Ovary (tissue), 9 donors: ENCODE results near the gene SLIT1. TPM values are rescaled to one million over a fixed set of nuclear protein-coding genes. Genes with fewer than 3 reads are reported as not detected.

Experiments
- DNase-seq, 5 donors: peaks; one replicate each; pipeline ENCODE4 v3.0.0-alpha.2; 2019 to 2020
- H3K27ac ChIP-seq, 2 donors: fragments of 200-600 bp; one replicate each; pipeline versions ENCODE4 v1.5.1 to v1.8.0; 2019 to 2022
- H3K27me3 ChIP-seq: fragments of 200-600 bp; one replicate; pipeline ENCODE4 v1.8.0; 2022
- H3K36me3 ChIP-seq: fragments of 200-600 bp; sonication (generic); one replicate; pipeline ENCODE4 v1.5.1; 2019
- H3K4me1 ChIP-seq: one replicate; pipeline ENCODE4 v1.8.1; 2013; ENCODE audit warnings: mild to moderate bottlenecking, moderate library complexity; ENCODE audit not compliant: insufficient read depth
- H3K4me3 ChIP-seq: fragments of 200-600 bp; sonication (generic); one replicate; pipeline ENCODE4 v1.5.1; 2017
- H3K9me3 ChIP-seq, 2 donors: fragments of 200-600 bp in 1 of 2; sonication (generic) in 1 of 2; one replicate each; pipeline versions ENCODE4 v1.5.1 to v1.8.1; 2013 to 2019; ENCODE audit warnings: mild to moderate bottlenecking in 1 of 2, moderate library complexity in 1 of 2
- EP300 ChIP-seq: sonication (generic); formaldehyde crosslinking; IDR thresholded peaks from one replicate; pipeline ENCODE4 v1.6.1; 2017; ENCODE audit warnings: antibody characterized with exemption
- POLR2A ChIP-seq: fragments of 450-650 bp; IDR thresholded peaks from one replicate; pipeline ENCODE4 v1.6.1; 2017; ENCODE audit warnings: antibody characterized with exemption, mild to moderate bottlenecking, moderate library complexity
- WGBS, 3 donors: extraction: QIAGEN DNeasy Blood & Tissue Kit in 1 of 3; methylation state at CpG; one replicate each; pipeline versions ENCODE4 v1.1.5 to v1.1.7; 2013 to 2017; 5-methylcytosine and 5-hydroxymethylcytosine counted together
- intact Hi-C, 4 donors: fragments of 100-400 bp; cut with DNase I; formaldehyde crosslinking; loops; one replicate each; pipeline versions ENCODE4 v1.11.0 to v1.15.1; 2022 to 2023
- polyA plus RNA-seq, 2 donors: library from polyadenylated mRNA; stranded (reverse); fragments of 200-250 nt in 1 of 2; fragments of 350-450 nt in 1 of 2; fragmentation: Illumina TruSeq in 1 of 2; extraction: RNeasy Lipid Tissue Mini Kit (QIAGEN cat#74804) in 1 of 2; gene quantifications; one replicate each; pipeline ENCODE4 v1.2.3, GENCODE V29; 2013 to 2014
- total RNA-seq, 7 donors: library from RNA; depleted of rRNA in 2 of 7; stranded (reverse); fragments of >200 nt in 2 of 7; fragmentation: NEBNext Ultra II Directional in 3 of 7; extraction: Animal tissue kit (Norgen Biotek cat#: 25700) in 3 of 7; gene quantifications; one replicate each; pipeline versions ENCODE4 v1.1.0 to v1.2.4, GENCODE V29; 2016 to 2023
- TF ChIP-seq, protein P1 (sequence below), 3 donors: fragments of 450-650 bp in 2 of 3; fragments of 200-600 bp in 1 of 3; IDR thresholded peaks; one replicate each; pipeline versions ENCODE4 v1.5.1 to v1.8.0; 2016 to 2022; ENCODE audit warnings: antibody characterized with exemption in 3 of 3, mild to moderate bottlenecking in 1 of 3
- donor health status: DM: no; HTN: no; CAD: no; lungs with moderate emphysema.
- donor health status: DM: no; HTN: no; CAD: no.
- donor health status: Bipolar disorder and iron deficiency.
- donor health status: DM: yes; HTN: yes; CAD: no.
- donor health status: DM: no; HTN: no; CAD: no.
- donor health status: DM: yes; HTN: yes; CAD: no.

The SLIT1 gene
- total and polyA plus RNA-seq, 9 donors, result under 0.01 to 0.62 (median 0.25) TPM

GRCh38 chr10:97076781-97077180, 109.0 kb downstream of the SLIT1 start:
- no peak for DNase-seq
- Histone ChIP-seq H3K9me3 (no peaks in the 10 kb centered on the region), H3K4me3 (no peak overlapping the region), H3K36me3 (no peaks in the 10 kb centered on the region), H3K27me3 (no peaks in the 10 kb centered on the region), H3K4me1 (no peaks in the 10 kb centered on the region), H3K27ac (no peak overlapping the region)
- intact Hi-C loops, result loop anchor here in 1 of 4 donors (10.0 kb wide), 1 partner anchor 138 kb away; no protein-coding TSS in a partner anchor
- 57 to 74% (median 65%) methylated on average over 6 of the region's 6 CpGs for WGBS, 3 donors
- no peak for TF ChIP-seq POLR2A
- TF ChIP-seq EP300, result no peak
- TF ChIP-seq, protein P1, sequence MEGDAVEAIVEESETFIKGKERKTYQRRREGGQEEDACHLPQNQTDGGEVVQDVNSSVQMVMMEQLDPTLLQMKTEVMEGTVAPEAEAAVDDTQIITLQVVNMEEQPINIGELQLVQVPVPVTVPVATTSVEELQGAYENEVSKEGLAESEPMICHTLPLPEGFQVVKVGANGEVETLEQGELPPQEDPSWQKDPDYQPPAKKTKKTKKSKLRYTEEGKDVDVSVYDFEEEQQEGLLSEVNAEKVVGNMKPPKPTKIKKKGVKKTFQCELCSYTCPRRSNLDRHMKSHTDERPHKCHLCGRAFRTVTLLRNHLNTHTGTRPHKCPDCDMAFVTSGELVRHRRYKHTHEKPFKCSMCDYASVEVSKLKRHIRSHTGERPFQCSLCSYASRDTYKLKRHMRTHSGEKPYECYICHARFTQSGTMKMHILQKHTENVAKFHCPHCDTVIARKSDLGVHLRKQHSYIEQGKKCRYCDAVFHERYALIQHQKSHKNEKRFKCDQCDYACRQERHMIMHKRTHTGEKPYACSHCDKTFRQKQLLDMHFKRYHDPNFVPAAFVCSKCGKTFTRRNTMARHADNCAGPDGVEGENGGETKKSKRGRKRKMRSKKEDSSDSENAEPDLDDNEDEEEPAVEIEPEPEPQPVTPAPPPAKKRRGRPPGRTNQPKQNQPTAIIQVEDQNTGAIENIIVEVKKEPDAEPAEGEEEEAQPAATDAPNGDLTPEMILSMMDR (IDR thresholded peaks at IDR 0.05), result no peak

DNA sequence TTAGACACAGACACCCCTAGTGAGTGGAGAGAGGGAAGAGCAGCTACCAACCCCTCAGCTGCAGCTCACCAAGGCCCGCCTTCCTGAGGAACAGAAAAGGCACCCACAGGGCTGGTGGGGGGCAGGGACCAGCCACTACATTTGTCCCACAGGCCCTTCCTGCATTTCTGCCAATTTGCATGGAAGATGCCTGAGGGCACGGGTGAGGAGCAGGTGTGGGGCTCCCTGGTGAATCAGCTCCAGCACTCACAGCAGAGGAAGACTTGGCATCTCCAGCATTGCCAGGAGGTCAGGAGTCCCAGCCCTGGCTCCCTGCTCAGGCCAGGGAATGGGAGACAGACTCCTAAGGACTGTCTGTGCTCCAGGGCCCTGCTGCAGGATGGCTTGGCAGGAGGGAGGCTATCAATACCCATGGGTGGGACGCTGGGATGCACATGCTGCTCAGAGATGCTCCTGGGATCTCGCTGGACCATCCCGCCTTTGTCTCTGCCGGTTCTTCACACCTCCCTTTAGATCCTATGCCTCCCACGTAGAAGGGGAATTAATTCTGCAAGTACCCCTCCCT, 109.7 kb downstream of the SLIT1 start:
- H3K27me3 ChIP-seq, result no peaks in the 10 kb centered on the region
- intact Hi-C loops, result loop anchor here in 1 of 4 donors (10.0 kb wide), 1 partner anchor 139 kb away; no protein-coding TSS in a partner anchor
- 82 to 88% (median 85%) methylated on average over 7 of the region's 7 CpGs for WGBS, 3 donors

GRCh38 chr10:97075421-97075820, 110.3 kb downstream of the SLIT1 start:
- 74 to 88% (median 82%) methylated on average over 7 of the region's 7 CpGs for WGBS, 3 donors
- DNase-seq, result no peak
- Histone ChIP-seq H3K9me3 (no peaks in the 10 kb centered on the region), H3K4me1 (no peaks in the 10 kb centered on the region), H3K4me3 (no peak overlapping the region), H3K36me3 (no peaks in the 10 kb centered on the region), H3K27me3 (no peaks in the 10 kb centered on the region), H3K27ac (no peak overlapping the region)
- TF ChIP-seq, protein P1 (IDR thresholded peaks at IDR 0.05), result no peak
- no peak for TF ChIP-seq EP300
- no peak for TF ChIP-seq POLR2A
- intact Hi-C loops, result loop anchor here in 1 of 4 donors (10.0 kb wide), 1 partner anchor 139 kb away; no protein-coding TSS in a partner anchor

More for the DNA sequence above, 109.7 kb downstream of the SLIT1 start:
- Histone ChIP-seq H3K27ac (no peak overlapping the region), H3K4me3 (no peak overlapping the region), H3K36me3 (no peaks in the 10 kb centered on the region), H3K4me1 (no peaks in the 10 kb centered on the region), H3K9me3 (no peaks in the 10 kb centered on the region)
- no peak for DNase-seq
- TF ChIP-seq EP300 (no peak), POLR2A (no peak)
- TF ChIP-seq, protein P1 (IDR thresholded peaks at IDR 0.05), result no peak

DNA sequence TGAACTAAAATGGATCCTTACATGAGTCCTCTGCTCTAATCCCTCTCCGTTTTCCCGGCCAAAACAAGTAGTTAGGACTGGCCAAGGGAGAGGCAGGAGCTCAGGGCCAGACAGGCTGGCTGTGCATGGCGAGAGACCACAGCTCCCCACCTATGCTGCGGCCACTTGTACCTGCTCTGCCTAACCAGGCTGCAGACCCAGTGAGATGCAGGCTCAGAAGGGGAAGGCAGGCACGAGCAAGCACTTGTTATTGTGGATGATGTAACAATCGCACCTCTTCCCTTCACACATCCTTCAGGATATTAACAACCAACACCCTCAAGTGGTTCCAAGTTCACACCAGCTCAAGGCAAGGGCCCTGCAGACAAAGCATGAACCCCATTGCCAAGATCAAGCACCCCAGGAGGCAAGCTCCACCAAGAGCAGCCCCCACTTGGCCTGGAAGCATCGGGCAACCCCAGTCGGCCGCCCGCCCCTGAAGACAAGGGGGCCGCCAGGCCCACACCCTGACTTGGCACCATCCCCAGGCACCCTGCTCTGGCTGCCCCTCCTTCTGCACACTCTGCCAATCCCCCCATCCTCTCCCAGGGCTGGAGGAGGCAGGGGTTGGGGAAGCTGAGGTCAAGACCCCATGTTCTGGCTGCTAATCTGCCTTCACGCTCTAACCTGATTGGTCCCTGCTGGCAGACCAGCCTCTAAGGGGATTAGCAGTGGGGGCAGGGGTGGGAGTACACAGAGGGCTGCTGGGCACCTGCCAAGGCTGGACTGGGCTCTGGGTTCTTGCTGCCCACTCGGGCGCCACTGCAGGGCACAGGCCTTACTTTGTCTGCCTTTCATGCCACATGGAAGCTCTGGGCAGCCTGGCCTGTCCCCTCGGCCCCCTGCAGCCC, 111.3 kb downstream of the SLIT1 start:
- Histone ChIP-seq H3K27me3 (no peaks in the 10 kb centered on the region), H3K4me1 (no peaks in the 10 kb centered on the region), H3K4me3 (no peak overlapping the region), H3K9me3 (no peaks in the 10 kb centered on the region), H3K36me3 (no peaks in the 10 kb centered on the region), H3K27ac (no peak overlapping the region)
- intact Hi-C loops, result loop anchor here in 1 of 4 donors (10.0 kb wide), 1 partner anchor 140 kb away; no protein-coding TSS in a partner anchor
- no peak for DNase-seq
- TF ChIP-seq, protein P1 (IDR thresholded peaks at IDR 0.05), result no peak
- no peak for TF ChIP-seq EP300
- no peak for TF ChIP-seq POLR2A
- 68 to 76% (median 73%) methylated on average over 15 of the region's 15 CpGs for WGBS, 3 donors
